ENCODE measurements around the gene SLC8B1.

The SLC8B1 gene

DNA sequence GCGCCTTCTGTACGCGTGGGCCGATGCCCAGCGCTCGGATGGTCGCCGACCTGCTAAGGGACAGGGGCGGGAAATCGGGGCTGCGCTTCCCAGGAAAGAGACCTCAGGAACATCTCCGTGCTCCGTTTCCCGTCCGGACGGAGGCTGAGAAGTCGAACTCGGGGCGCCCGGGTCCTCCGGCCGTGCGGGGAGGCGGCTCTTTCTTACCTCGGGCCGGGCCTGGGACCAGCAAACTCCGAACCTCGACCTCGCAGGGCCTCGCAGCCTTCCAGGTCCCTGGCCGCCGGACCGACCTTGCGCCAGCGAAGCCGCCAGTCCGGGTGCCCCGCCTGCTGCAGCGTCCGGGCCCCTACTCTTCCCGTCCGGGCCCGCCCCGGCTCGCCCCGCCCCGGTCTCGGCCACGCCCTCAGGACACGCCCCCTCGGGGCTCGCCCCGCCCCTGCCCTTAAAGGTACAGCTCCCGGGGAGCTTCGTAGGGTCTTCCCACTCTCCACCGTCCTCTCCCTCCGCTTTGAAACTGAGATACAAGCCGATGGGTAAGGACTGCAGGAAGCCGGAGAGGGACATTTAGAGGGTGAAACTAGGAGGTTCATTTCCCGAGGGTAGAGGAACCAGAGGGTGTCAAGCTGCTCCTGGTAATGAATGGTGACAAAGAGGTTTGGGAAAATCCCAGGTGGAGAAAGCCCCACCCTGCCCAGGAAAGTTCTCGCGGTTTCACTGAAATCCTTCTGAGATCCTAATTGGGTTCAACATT lies at the start of gene SLC8B1:
Gene SLC8B1 (minus strand): TSS at position 324 of the 754 bp plus-strand sequence. CDS start 2,231 bp downstream, outside the sequence.
- no peak for DNase-seq

GRCh38 chr12:113382206-113382605 lies 47.3 kb upstream of the SLC8B1 start:
- DNase-seq = no peak

GRCh38 chr12:113381220-113381619 lies 46.3 kb upstream of the SLC8B1 start:
- no peak for DNase-seq

- DNase-seq = no peak
Observed at GRCh38 chr12:113378291-113378690, 43.4 kb upstream of the SLC8B1 start.

DNA sequence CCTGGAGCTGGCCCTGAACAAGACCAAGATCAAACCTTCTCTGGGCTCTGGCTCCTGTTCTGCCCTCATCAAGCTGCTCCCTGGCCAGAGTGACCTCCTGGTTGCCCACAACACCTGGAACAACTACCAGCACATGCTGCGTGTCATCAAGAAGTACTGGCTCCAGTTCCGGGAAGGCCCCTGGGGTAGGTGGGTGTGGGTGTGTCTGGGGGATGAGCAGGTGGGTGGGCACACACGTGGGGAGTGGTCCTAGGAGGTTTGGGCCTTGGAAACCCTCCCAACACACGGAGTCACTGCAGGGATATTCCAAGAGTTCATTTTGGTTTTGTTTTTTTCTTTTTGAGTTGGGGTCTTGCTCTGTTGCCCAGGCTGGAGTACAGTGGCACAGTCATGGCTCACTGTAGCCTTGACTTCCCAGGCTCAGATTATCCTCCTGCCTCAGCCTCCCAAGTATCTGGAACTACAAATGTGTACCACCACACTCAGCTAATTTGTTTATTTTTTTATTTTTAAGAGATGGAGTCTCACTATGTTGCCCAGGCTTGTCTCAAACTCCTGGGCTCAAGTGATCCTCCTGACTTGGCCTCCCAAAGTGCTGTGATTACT lies 40.0 kb upstream of the SLC8B1 start:
- no peak for DNase-seq

DNA sequence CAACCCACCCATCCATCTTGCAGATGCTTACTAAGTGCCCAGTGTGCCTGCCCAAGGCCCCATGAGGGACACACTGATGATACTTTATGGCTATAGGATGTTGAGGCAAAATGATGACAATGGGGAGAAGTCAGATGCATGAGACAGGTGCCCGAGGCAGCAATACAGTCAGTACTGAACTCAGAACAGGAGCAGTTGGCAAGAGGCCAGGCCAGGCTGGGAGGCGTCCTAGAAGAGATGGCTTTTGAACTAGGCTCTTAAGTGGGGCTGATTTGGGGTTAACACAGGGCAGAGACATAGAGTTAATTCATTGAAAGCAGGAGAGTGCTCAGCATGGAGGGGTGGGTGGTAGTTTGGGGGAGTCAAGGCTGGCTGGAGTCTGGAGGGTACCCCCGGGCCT lies 39.1 kb upstream of the SLC8B1 start:
- DNase-seq = no peak

DNA sequence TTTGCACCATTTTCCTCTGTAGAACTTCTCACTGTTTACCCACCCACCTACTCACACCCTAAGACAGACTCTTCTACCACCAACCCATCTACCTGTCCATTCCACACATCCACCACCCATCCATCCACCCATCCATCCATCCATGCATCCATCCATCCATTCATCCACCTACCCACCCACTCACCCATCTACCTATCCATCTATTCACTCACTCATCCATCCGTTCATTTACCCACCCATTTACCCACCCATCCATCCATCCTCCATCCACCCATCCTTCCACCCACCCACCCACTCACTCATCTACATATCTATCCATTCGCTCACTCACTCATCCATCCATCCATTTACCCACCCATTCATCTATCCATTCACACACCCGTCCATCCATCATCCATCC lies 38.5 kb upstream of the SLC8B1 start:
- no peak for DNase-seq

GRCh38 chr12:113372371-113372770 lies 37.5 kb upstream of the SLC8B1 start:
- no peak for DNase-seq

- no peak for DNase-seq
Observed at GRCh38 chr12:113371808-113372207, 36.9 kb upstream of the SLC8B1 start.

GRCh38 chr12:113370923-113371682 lies 36.2 kb upstream of the SLC8B1 start:
- no peak for DNase-seq

DNA sequence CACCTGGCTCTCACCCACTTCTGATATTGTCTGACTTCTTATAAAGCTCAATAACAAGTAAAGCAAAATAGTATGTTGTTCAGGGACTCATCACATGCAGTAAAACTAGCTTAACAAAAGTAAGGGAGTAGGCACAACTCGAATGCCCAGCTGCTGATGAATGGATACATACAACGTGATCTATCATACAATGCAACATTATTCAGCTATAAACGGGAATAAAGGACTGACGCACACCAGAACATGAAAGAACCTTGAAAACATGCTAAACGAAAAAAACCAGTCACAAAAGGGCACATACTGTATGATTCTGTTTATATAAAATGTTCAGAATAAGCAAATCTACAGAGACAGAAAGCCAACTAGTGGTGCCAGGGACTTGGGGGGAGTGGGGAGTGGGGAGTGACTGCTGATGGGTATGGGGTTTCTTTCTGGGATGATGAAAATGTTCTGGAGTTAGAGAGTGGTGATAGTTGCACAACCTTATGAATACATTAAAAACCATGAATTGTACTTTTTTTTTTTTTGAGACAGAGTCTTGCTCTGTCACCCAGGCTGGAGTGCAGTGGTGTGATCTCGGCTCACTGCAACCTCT lies 34.6 kb upstream of the SLC8B1 start:
- DNase-seq = no peak

GRCh38 chr12:113368331-113368730 lies 33.4 kb upstream of the SLC8B1 start:
- no peak for DNase-seq

- no peak for DNase-seq
Observed at GRCh38 chr12:113366827-113367226, 31.9 kb upstream of the SLC8B1 start.

DNA sequence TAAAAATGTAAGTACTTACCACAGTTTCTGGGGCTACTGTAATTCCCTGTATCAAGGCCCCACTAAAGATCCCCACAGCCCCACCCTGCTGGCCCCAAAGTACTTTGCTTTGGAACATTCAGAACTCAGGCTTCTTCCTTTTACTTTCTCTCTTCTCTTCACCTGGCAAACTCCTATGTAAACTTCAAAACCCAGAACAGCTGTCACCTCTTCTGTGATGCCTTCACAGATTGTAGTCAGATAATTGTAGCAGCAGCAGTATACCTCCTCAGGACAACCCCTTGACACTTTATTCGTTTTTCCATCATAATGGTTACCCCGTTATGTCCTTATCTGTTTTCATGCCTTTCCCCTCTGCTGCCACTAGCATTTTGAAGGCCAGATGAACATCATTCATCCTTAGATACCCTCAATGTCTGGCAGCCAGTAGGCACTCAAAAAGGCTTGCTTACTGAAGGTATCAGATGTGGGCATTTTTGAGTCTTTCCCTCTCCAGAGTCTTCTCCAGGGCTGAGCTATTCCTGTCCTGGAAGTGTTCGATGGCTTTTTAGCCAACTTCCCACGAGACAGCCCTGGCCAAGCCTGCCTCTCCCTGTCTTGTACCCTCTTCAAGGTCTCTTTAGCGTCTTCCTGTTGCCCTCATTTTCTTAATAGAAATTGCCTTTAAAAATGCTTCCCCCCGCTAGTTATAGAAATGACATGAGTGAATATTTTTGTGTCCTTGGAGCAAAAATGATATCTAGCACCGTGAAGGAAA lies 30.9 kb upstream of the SLC8B1 start:
- DNase-seq = no peak

GRCh38 chr12:113364698-113365097 lies 29.8 kb upstream of the SLC8B1 start:
- DNase-seq = no peak

DNA sequence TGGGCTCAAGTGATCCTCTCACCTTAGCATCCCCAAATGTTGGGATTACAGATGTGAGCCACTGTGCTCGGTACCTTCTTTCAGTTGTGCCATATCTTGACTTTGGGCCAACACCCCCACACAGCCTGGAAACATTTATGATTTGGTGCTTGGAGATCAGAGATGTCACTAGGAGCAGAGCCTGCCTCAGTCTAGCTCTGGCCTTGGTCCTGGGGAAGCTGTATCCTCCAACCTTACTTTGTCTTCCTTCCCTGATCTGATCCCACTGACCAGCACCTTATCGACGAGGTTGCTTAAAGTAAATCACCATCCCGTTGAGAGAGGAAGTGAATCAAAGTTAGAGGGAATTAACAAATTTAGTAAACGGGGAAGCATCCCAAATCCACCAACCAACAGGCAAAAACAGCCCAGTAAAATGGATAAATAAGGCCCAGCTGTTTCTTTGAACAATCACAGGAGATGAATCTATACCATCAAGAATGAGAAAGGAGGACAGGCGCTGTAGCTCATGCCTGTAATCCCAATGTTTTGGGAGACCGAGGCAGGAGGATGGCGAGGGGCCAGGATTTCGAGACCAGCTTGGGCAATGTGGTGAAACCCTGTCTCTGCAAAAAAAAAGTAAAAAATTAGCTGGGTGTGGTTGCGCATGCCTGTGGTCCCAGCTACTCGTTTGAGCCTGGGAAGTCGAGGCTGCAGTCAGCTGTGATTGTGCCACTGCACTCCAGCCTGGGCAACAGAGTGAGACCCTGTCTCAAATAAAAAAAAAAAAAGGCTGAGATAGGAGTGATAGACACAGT lies 26.9 kb upstream of the SLC8B1 start:
- DNase-seq = no peak

GRCh38 chr12:113359939-113360748 lies 25.2 kb upstream of the SLC8B1 start:
- no peak for DNase-seq

- no peak for DNase-seq
Observed at GRCh38 chr12:113359133-113359938, 24.4 kb upstream of the SLC8B1 start.

GRCh38 chr12:113358381-113359132 lies 23.6 kb upstream of the SLC8B1 start, which contains the start of gene PLBD2:
TSS of gene PLBD2 (plus strand) at chr12:113358587. CDS start at chr12:113358601, 14 bp downstream.
- peak; percentile 81 for DNase-seq

Measured in DMS 273 treated with DMSO at 0.1 percent for 48 hours (cell line).